Neural progenitor cell (in vitro differentiated cells): ENCODE data around the gene ERBIN. TPM values are rescaled to one million over a fixed set of nuclear protein-coding genes. Genes with fewer than 3 reads are reported as not detected.
"Not testable (repeated sequence)": the region's sequence is repeated elsewhere in the genome, so short reads cannot be mapped to it uniquely, and the experiment has no call there.

Experiments
- DNase-seq: peaks from one replicate; pipeline ENCODE4 v3.0.0-alpha.2; 2016; ENCODE audit warnings: low spot score
- H2AFZ ChIP-seq: fragments of 200-600 bp; sonication (generic); replicated peaks from 2 replicates; pipeline ENCODE4 v1.6.1; 2016; ENCODE audit warnings: antibody characterized with exemption
- H3F3A ChIP-seq: fragments of 200-600 bp; sonication (generic); 2 replicates; pipeline ENCODE4 v1.6.1; 2016; ENCODE audit warnings: antibody characterized with exemption, low read depth
- H3K27ac ChIP-seq: fragments of 200-600 bp; sonication (generic); 2 replicates; pipeline ENCODE4 v1.5.1; 2016; ENCODE audit warnings: mild to moderate bottlenecking
- H3K27me3 ChIP-seq: fragments of 200-600 bp; sonication (generic); 2 replicates; pipeline ENCODE4 v1.6.1; 2016; ENCODE audit warnings: mild to moderate bottlenecking, moderate library complexity
- H3K36me3 ChIP-seq: fragments of 200-600 bp; sonication (generic); 2 replicates; pipeline ENCODE4 v1.5.1; 2016
- H3K4me1 ChIP-seq: fragments of 200-600 bp; sonication (generic); 2 replicates; pipeline ENCODE4 v1.6.1; 2016; ENCODE audit warnings: mixed run types
- H3K4me2 ChIP-seq: fragments of 200-600 bp; sonication (generic); 2 replicates; pipeline ENCODE4 v1.6.1; 2016
- H3K4me3 ChIP-seq: fragments of 200-600 bp; sonication (generic); 2 replicates; pipeline ENCODE4 v1.5.1; 2016
- H3K79me2 ChIP-seq: fragments of 200-600 bp; sonication (generic); 2 replicates; pipeline ENCODE4 v1.6.1; 2016; ENCODE audit warnings: low read depth
- H3K9ac ChIP-seq: fragments of 200-600 bp; sonication (generic); 2 replicates; pipeline ENCODE4 v1.6.1; 2016
- H3K9me3 ChIP-seq: fragments of 200-600 bp; sonication (generic); 2 replicates; pipeline ENCODE4 v1.5.1; 2016; ENCODE audit warnings: low read depth
- H4K20me1 ChIP-seq: fragments of 200-600 bp; sonication (generic); 2 replicates; pipeline ENCODE4 v1.6.1; 2016; ENCODE audit warnings: low read depth
- H3K27ac Mint-ChIP-seq: 3 replicates; pipeline ENCODE4 v1.8.0; 2021; ENCODE audit warnings: mixed read lengths
- H3K27me3 Mint-ChIP-seq: 2 replicates; pipeline ENCODE4 v1.8.0; 2022; ENCODE audit warnings: low read depth, mild to moderate bottlenecking, inconsistent platforms, moderate library complexity, mixed read lengths; ENCODE audit not compliant: insufficient read depth
- H3K36me3 Mint-ChIP-seq: 3 replicates; pipeline ENCODE4 v1.8.0; 2021; ENCODE audit warnings: mixed read lengths
- H3K4me1 Mint-ChIP-seq: 3 replicates; pipeline ENCODE4 v1.8.0; 2021; ENCODE audit warnings: mixed read lengths
- H3K4me3 Mint-ChIP-seq: 3 replicates; pipeline ENCODE4 v1.8.0; 2021; ENCODE audit warnings: mild to moderate bottlenecking, moderate library complexity, mixed read lengths
- H3K9me3 Mint-ChIP-seq: 3 replicates; pipeline ENCODE4 v1.8.0; 2020; ENCODE audit warnings: mixed read lengths
- EZH2 ChIP-seq: fragments of 200-600 bp; sonication (generic); IDR thresholded peaks from 2 replicates; pipeline ENCODE4 v1.6.1; 2017; ENCODE audit warnings: antibody characterized with exemption, mild to moderate bottlenecking, moderate library complexity
- EZH2phosphoT487 ChIP-seq: fragments of 200-600 bp; sonication (generic); IDR thresholded peaks from 2 replicates; pipeline ENCODE4 v1.6.1; 2017; ENCODE audit warnings: antibody characterized with exemption
- total RNA-seq: library from RNA; depleted of rRNA; stranded (reverse); fragments of >200 nt; gene quantifications from 2 replicates; pipeline ENCODE4 v1.2.3, GENCODE V29; 2015; ENCODE audit warnings: low replicate concordance
- TF ChIP-seq, protein P1 (sequence below): fragments of 200-600 bp; sonication (generic); IDR thresholded peaks from 2 replicates; pipeline ENCODE4 v1.5.1; 2017; ENCODE audit warnings: antibody characterized with exemption, mild to moderate bottlenecking

ERBIN gene
- total RNA-seq, 1 donor from 2014 or later: 77.6 TPM

DNA sequence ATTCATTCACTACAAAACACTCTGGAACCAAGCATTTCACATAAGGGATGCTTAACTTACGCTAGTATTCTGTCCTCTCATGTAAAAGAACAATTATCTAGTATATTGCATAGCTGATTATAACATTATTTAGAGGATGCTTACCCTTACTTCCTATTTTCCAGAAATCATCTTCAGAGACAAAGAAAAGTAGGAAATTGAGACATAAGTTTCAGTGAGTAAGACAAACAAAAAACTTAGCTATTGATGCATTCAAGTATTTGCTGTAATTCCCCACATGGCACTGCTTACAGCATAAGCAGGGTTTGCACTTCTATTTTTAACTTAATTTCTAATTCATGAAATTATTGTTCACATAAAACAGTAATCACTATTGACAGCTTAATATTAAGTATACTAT, 112.9 kb downstream of the ERBIN start:
- Mint-ChIP-seq H3K4me3 (no peak overlapping the region), H3K27me3 (no peaks in the 10 kb centered on the region), H3K4me1 (no peaks in the 10 kb centered on the region), H3K9me3 (no peaks in the 10 kb centered on the region), H3K36me3 (peaks cover 11% of the 10 kb centered on the region), H3K27ac (no peak overlapping the region)
- Histone ChIP-seq H3K36me3 (peaks cover 17% of the 10 kb centered on the region), H3K27ac (no peak overlapping the region), H3K4me3 (no peak overlapping the region), H3K9ac (no peak overlapping the region), H3K27me3 (no peaks in the 10 kb centered on the region), H3K4me2 (no peak overlapping the region), H3K79me2 (no peaks in the 10 kb centered on the region), H3F3A (no peaks in the 10 kb centered on the region), H3K4me1 (no peaks in the 10 kb centered on the region), H2AFZ (no peak overlapping the region), H4K20me1 (no peaks in the 10 kb centered on the region), H3K9me3 (no peaks in the 10 kb centered on the region)
- DNase-seq: no peak
- TF ChIP-seq, protein P1, sequence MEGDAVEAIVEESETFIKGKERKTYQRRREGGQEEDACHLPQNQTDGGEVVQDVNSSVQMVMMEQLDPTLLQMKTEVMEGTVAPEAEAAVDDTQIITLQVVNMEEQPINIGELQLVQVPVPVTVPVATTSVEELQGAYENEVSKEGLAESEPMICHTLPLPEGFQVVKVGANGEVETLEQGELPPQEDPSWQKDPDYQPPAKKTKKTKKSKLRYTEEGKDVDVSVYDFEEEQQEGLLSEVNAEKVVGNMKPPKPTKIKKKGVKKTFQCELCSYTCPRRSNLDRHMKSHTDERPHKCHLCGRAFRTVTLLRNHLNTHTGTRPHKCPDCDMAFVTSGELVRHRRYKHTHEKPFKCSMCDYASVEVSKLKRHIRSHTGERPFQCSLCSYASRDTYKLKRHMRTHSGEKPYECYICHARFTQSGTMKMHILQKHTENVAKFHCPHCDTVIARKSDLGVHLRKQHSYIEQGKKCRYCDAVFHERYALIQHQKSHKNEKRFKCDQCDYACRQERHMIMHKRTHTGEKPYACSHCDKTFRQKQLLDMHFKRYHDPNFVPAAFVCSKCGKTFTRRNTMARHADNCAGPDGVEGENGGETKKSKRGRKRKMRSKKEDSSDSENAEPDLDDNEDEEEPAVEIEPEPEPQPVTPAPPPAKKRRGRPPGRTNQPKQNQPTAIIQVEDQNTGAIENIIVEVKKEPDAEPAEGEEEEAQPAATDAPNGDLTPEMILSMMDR: no peak
- TF ChIP-seq EZH2: no peak
- no peak for TF ChIP-seq EZH2phosphoT487

DNA sequence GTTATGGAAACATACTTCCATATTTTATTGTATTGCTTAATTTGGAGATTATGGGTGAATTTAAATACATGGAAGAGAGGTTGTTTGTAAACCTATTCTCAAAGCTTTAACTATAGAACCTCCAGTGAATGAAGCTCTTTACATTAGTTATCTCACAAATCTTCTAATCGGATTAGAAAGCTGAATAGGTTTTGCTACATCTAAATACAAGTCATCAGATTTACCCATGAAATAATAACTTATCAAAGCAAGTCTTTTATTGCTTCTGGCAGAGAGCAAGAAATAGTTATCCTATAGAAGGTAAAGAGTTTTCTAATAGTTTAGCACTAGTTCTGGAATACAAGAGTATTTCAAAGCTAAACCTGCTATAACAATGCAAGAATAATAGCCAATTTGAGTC, 113.3 kb downstream of the ERBIN start:
- Histone ChIP-seq H3K9me3 (no peaks in the 10 kb centered on the region), H3K36me3 (peaks cover 18% of the 10 kb centered on the region), H3K27me3 (no peaks in the 10 kb centered on the region), H4K20me1 (no peaks in the 10 kb centered on the region), H3F3A (no peaks in the 10 kb centered on the region), H3K4me3 (no peak overlapping the region), H3K27ac (no peak overlapping the region), H3K4me1 (no peaks in the 10 kb centered on the region), H3K9ac (no peak overlapping the region), H3K79me2 (no peaks in the 10 kb centered on the region), H2AFZ (no peak overlapping the region), H3K4me2 (no peak overlapping the region)
- peaks cover 1% of the 10 kb centered on the region for H3K27me3 Mint-ChIP-seq
- no peaks in the 10 kb centered on the region for H3K9me3 Mint-ChIP-seq
- H3K36me3 Mint-ChIP-seq: peaks cover 12% of the 10 kb centered on the region
- no peak for DNase-seq
- no peak for TF ChIP-seq EZH2phosphoT487
- no peak for TF ChIP-seq EZH2
- TF ChIP-seq, protein P1: no peak
- no peak overlapping the region for H3K4me3 Mint-ChIP-seq
- H3K27ac Mint-ChIP-seq: no peak overlapping the region
- no peaks in the 10 kb centered on the region for H3K4me1 Mint-ChIP-seq

DNA sequence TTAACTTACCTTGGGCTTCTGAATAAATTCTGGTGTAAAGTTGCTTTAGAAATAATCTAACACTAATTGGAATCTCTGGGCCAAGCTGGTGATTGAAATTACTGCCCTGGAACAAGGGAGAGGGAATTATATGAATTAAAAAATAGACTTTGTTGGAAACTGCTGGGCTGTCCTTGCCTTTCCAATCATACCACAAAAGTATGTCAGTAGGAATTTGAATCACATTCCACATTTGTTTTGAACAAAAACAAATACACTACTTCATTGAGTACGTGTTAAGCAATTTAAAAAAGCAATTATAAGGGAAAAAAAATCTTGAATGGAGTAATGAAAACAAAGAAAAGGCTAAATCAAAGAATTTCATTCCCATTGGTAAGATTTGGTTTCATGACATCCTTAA, 115.3 kb downstream of the ERBIN start:
- Histone ChIP-seq H4K20me1 (no peaks in the 10 kb centered on the region), H3K4me2 (no peak overlapping the region), H3K27me3 (no peaks in the 10 kb centered on the region), H3K79me2 (no peaks in the 10 kb centered on the region), H3K4me1 (no peaks in the 10 kb centered on the region), H3K9me3 (no peaks in the 10 kb centered on the region), H3F3A (no peaks in the 10 kb centered on the region), H3K9ac (no peak overlapping the region), H3K27ac (no peak overlapping the region), H3K4me3 (no peak overlapping the region), H3K36me3 (peaks cover 18% of the 10 kb centered on the region), H2AFZ (no peak overlapping the region)
- Mint-ChIP-seq H3K4me1 (no peaks in the 10 kb centered on the region), H3K27me3 (peaks cover 2% of the 10 kb centered on the region), H3K4me3 (no peak overlapping the region), H3K36me3 (peaks cover 11% of the 10 kb centered on the region), H3K27ac (no peak overlapping the region), H3K9me3 (no peaks in the 10 kb centered on the region)
- no peak for DNase-seq
- no peak for TF ChIP-seq EZH2
- no peak for TF ChIP-seq EZH2phosphoT487
- TF ChIP-seq, protein P1: no peak

DNA sequence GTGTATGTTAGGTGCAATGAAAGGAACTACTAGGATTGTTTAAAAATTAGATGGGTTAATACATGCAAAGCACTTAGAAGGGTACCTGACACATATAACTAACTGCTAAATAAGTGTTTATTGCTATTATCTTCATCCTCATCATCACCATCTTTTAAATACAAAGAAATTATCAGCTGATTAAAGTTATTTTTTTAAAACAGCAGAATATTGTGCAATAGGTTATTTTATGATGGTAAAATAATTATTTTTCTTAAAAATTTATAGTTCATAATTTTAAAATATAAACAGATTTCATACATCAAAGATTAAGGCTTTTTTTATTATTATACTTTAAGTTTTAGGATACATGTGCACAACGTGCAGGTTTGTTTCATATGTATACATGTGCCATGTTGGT, 130.9 kb downstream of the ERBIN start:
- Mint-ChIP-seq H3K4me1 (no peaks in the 10 kb centered on the region), H3K36me3 (peaks cover 46% of the 10 kb centered on the region), H3K4me3 (no peak overlapping the region), H3K27me3 (no peaks in the 10 kb centered on the region), H3K9me3 (peaks cover 27% of the 10 kb centered on the region), H3K27ac (no peak overlapping the region)
- H3K79me2 ChIP-seq: peaks cover 45% of the 10 kb centered on the region
- H3K4me1 ChIP-seq: no peaks in the 10 kb centered on the region
- H3K27ac ChIP-seq: no peak overlapping the region
- TF ChIP-seq EZH2phosphoT487 (no peak), EZH2 (no peak)
- TF ChIP-seq, protein P1: no peak
- H3K9ac ChIP-seq: no peak overlapping the region
- no peak overlapping the region for H2AFZ ChIP-seq
- H3K4me3 ChIP-seq: no peak overlapping the region
- DNase-seq: no peak
- peaks cover 4% of the 10 kb centered on the region for H3F3A ChIP-seq
- no peaks in the 10 kb centered on the region for H3K9me3 ChIP-seq
- H3K36me3 ChIP-seq: peaks cover 36% of the 10 kb centered on the region
- H3K4me2 ChIP-seq: no peak overlapping the region
- no peaks in the 10 kb centered on the region for H4K20me1 ChIP-seq
- H3K27me3 ChIP-seq: no peaks in the 10 kb centered on the region

DNA sequence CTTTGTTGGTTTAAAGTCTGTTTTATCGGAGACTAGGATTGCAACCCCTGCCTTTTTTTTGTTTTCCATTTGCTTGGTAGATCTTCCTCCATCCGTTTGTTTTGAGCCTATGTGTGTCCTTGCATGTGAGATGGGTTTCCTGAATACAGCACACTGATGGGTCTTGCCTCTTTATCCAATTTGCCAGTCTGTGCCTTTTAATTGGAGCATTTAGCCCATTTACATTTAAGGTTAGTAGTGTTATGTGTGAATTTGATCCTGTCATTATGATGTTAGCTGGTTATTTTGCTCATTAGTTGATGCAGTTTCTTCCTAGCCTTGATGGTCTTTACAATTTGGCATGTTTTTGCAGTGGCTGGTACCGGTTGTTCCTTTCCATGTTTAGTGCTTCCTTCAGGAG, 134.9 kb downstream of the ERBIN start:
- not testable (repeated sequence) for H3K36me3 ChIP-seq, H3K4me1 ChIP-seq, H3K27ac Mint-ChIP-seq, H3K9ac ChIP-seq, H3K27me3 Mint-ChIP-seq, H3K27me3 ChIP-seq, H3K9me3 ChIP-seq, H4K20me1 ChIP-seq, H2AFZ ChIP-seq, DNase-seq, H3F3A ChIP-seq, H3K27ac ChIP-seq, H3K4me1 Mint-ChIP-seq, H3K4me3 Mint-ChIP-seq, H3K4me2 ChIP-seq, H3K4me3 ChIP-seq
- Mint-ChIP-seq H3K9me3 (peaks cover 36% of the 10 kb centered on the region), H3K36me3 (peaks cover 42% of the 10 kb centered on the region)
- H3K79me2 ChIP-seq: peaks cover 73% of the 10 kb centered on the region
